ENCODE results near the gene GPER1.

The GPER1 gene

GRCh38 chr7:1054438-1054837 is 33.5 kb upstream of the GPER1 start:
- DNase-seq = no peak

GRCh38 chr7:1054861-1055450 is 33.0 kb upstream of the GPER1 start:
- DNase-seq = peak; percentile 44 to 74 (median 51)

DNA sequence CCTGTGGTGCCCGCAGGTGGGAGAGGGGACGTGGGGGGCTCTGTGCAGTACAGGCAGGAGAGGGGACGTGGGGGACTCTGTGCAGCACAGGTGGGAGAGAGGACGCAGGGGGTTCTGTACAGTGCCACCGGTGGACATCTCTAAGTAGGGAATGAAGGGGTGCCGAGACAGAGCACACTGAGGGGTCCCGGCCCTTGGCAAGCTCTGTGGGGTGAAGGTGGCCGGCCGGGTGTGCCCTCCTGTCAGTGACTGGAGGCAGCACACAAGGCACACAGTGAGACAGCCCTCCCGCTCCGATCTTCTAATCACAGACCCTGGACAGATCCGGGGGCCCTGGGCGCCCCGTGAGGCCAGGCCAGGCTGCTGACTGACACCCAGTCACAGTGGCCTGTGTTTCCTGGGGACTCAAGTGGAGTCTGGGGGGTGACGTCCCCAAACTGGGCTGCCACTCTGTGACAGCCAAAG is 32.4 kb upstream of the GPER1 start:
- DNase-seq = peak in 1 of 6 experiments; percentile 41

DNA sequence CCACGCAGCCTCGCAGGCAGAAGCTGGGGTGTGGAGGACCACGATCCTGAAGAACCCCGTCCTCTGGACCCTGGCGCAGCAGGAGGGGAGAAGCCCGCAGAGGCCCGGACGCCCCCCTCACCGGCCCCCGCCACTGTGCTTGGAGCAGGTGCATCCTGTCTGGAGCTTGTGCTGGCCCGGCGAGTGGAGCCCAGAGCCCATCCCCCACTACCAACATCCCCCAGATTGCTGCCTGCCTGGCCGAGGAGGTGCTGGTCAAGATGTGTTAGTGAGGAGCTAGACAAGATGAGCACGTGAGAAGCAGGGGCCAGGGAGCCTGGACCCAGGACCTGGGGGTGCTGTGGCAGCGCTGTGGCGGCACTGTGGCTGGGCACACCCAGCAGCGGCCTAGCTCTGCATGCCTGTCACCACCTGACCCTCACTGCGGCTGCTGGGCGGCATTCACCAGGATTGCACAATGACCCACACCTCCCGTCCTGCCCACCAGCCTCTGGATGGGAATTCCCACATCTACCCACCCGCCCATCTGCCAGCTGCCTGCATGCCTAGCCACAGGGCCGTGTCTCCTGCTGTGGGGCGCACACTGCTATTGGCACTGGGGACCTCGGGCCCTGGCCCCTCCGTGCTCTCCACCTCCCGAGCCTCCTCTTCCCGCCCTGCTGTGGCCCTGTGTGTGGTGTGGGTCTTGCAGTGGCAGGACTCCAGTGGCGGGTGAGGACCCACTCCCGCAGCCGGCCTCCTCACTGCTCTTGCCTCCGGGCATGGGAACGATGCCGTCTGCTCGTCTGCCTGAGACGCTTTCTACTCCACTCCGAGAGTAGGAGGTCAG is 31.7 kb upstream of the GPER1 start:
- no peak for DNase-seq

DNA sequence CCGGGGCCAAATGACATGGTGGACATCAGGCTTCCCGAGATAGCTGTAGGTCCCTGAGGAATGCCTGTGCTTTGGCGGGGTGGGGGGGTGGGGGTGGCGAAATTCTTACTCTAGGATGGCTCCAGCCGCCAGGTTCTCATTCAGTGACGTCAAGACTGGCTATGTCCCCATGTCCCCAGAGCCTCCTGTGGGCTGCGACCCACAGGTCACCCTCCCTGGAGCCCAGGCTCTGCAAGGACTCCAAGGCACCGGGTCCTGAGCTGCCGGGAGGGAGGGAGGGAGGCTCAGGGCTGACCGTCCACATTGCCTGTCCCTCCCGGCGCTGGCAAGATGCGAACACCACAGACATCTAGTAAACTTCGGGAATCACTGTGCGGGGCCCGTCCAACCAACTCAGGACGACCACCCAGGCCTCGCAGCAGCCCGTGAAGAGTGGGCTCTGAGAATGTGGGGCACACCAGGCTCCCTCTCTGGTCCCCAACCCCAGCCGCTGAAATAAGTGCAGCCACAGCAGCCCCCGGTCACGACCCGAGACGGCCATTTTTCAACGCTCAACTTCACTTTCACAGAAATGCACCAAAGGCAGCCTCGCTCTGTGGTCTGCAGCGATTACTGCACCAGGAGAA is 31.0 kb upstream of the GPER1 start:
- no peak for DNase-seq

DNA sequence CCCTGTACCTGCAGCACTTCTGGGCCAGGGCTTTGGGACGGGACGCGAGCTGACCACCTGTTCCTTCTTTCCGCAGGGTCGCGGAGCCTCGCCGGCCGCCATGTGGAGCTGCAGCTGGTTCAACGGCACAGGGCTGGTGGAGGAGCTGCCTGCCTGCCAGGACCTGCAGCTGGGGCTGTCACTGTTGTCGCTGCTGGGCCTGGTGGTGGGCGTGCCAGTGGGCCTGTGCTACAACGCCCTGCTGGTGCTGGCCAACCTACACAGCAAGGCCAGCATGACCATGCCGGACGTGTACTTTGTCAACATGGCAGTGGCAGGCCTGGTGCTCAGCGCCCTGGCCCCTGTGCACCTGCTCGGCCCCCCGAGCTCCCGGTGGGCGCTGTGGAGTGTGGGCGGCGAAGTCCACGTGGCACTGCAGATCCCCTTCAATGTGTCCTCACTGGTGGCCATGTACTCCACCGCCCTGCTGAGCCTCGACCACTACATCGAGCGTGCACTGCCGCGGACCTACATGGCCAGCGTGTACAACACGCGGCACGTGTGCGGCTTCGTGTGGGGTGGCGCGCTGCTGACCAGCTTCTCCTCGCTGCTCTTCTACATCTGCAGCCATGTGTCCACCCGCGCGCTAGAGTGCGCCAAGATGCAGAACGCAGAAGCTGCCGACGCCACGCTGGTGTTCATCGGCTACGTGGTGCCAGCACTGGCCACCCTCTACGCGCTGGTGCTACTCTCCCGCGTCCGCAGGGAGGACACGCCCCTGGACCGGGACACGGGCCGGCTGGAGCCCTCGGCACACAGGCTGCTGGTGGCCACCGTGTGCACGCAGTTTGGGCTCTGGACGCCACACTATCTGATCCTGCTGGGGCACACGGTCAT is 30.3 kb upstream of the GPER1 start:
- DNase-seq = no peak

- DNase-seq = no peak
Measured at GRCh38 chr7:1058311-1058710, 29.6 kb upstream of the GPER1 start.

- DNase-seq = no peak
Measured at GRCh38 chr7:1058821-1059199, 29.1 kb upstream of the GPER1 start.

DNA sequence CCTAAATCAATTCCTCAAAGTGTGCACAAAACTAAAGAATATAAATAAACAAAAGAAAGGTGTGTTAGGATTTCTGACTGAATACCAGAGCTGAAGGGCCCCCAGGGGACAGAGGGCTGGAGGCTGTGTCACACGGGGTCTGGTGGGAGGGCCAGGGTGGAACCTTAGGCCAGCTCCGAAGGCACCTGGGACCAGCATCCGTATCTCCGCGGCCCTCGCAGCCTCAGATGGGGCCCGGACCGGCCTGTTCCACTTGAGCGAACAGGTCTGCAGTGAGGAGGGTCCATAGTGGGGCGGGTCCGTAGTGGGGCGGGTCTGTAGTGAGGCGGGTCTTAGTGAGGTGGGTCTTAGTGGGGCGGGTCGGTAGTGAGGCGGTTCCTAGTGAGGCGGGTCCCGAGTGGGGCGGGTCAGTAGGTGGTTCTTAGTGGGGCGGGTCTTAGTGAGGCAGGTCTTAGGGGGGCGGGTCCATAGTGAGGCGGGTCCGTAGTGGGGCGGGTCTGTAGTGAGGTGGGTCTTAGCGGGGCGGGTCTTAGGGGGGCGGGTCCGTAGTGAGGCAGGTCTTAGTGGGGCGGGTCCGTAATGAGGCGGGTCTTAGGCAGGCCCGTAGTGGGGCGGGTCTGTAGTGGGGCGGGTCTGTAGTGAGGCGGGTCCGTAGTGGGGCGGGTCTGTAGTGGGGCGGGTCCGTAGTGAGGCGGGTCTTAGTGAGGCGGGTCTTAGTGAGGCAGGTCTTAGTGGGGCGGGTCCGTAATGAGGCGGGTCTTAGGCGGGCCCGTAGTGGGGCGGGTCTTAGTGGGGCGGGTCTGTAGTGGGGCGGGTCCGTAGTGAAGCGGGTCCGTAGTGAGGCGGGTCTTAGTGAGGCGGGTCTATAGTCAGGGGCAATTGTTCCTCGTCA is 28.5 kb upstream of the GPER1 start:
- DNase-seq = peak in 4 of 6 experiments; percentile 15 to 42 (median 28)

DNA sequence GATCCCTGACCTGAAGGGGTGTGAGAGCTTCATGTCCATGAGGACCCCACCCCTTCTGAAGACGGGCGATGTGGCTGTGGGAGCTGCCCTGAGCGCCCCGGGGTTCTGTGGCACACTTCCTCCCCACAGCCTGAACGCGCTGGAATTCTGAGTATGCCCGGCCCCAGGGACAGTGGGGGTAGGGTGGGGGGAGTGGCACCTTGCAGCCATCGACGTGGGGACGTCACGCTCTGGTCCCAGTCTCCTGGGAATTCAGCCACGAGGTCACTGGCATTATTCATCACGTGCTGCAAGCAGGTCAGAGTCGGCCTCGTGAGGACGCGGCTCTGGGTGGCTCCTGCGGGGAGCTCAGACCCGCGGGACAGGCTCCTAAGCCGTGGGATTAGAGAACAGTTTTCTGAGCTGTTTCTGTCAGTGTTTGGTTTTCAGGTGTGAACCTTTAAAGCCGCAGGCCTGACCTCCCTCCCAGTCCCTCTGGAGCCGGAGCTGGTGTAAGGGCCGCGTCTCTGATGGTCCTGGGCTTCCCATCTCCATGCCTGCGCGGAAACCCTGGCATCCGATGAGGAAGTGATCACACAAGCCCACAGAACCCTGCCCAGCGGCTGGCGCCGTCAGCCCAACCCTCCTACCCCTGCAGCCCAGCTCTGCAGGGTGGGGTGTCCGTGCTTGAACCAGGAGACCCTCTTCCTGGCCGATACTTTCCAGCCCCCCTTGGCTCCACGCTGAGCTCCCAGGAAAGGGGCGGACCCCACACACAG is 27.4 kb upstream of the GPER1 start:
- no peak for DNase-seq

GRCh38 chr7:1061180-1061579 is 26.7 kb upstream of the GPER1 start:
- no peak for DNase-seq

- DNase-seq = no peak
Measured at GRCh38 chr7:1062296-1063294, 25.3 kb upstream of the GPER1 start.

GRCh38 chr7:1063361-1063760 is 24.6 kb upstream of the GPER1 start:
- no peak for DNase-seq

DNA sequence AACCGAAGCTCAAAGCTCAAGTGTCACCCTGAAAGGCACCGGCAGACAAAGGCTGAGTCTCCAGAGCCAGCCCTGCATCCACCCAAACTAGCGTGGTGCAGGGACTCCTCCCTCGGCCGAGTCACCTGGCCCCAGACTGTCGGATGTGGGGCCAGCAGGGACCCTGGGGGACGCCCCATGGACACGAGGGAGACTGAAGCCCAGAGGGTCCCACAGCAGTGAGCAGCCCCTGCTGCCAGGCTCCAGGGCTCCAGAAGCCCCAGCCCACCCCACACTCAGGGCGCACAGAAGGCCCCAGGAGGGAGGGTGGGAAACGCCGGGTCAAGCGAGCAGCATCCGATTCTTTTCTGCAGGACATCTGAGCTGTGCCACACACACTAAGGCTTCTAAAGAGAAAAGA is 23.3 kb upstream of the GPER1 start:
- DNase-seq = no peak

DNA sequence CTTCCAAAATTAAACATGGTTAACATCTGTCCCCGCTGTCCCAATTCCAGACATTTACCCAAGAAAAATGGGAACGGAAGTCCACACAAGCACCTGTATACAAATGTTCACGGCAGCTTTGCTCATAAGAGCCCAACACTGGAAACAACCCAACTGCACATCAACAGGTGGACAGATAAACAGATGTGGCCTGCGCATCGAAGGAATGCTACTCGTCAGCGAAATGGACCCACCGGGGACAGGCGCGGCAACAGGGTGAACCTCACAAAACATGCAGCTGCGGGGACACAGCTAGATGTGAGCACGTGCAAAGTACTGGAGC is 22.7 kb upstream of the GPER1 start:
- DNase-seq = no peak

DNA sequence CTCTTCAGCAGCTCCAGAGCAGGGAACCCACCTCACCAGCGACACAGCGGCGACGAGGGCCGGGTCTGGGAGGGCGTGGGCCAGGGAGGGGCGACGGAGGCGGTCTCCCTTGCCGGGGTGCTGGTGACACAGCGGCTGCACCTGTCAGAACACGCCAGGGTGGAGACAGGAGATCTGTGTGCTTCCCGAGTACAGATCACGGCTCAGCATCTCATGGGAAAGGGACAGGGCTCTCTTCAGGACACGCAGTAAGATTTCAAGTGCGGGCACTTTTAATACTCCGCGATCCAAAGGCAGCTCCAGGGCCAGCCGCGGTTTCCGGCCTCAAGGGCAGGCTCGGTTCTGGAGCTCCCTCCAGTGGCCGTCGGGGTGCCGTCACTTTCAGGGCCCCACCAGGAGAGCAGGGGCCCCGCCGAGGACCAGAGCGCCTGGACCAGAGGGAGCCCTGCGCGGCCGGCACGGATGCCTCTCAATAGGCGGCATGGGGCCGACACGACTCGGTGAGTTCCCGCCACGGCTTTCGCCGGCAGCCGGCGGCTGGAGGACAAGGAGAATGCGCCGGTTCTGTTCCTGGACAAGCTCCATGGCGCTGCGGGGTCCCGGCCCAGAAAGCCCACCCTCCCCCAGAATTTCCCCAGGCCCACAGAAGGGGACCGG is 22.2 kb upstream of the GPER1 start:
- DNase-seq = peak; percentile 65 to 85 (median 78)

- no peak for DNase-seq
Measured at GRCh38 chr7:1066242-1066588, 21.7 kb upstream of the GPER1 start.

- DNase-seq = no peak
Measured at GRCh38 chr7:1068013-1068412, 19.9 kb upstream of the GPER1 start.

- no peak for DNase-seq
Measured at GRCh38 chr7:1068619-1069018, 19.3 kb upstream of the GPER1 start.
